Peyer's patch (tissue), 4 donors: ENCODE data around the gene HCRTR2.

Experiments used
- CTCF ChIP-seq, 6 experiments: fragments of 450-650 bp in 4 of 6; fragments of 200-600 bp in 2 of 6; sonication (generic) in 1 of 6; IDR thresholded peaks; one replicate each; pipeline ENCODE4 v1.5.1; 2017 to 2019; ENCODE audit warnings: antibody characterized with exemption in 6 of 6, mild to moderate bottlenecking in 3 of 6, moderate library complexity in 1 of 6
- POLR2A ChIP-seq, 2 donors: fragments of 450-650 bp; IDR thresholded peaks; one replicate each; pipeline ENCODE4 v1.5.1; 2017; ENCODE audit warnings: antibody characterized with exemption in 2 of 2, mild to moderate bottlenecking in 2 of 2, moderate library complexity in 2 of 2

- TF ChIP-seq CTCF (IDR thresholded peaks at IDR 0.05) (no peak), POLR2A (IDR thresholded peaks at IDR 0.05) (no peak)
Measured at GRCh38 chr6:55199239-55199638, 24.9 kb downstream of the HCRTR2 start.
